Lung (tissue), 12 donors: ENCODE measurements around the gene EXOC7. TPM values are rescaled to one million over a fixed set of nuclear protein-coding genes. Genes with fewer than 3 reads are reported as not detected.

Experiments used
- ATAC-seq: fragments of 200-7000 bp; cut with Tn5 transposase; one replicate; pipeline ENCODE4 v1.9.1; 2020; ENCODE audit warnings: moderate number of reproducible peaks; ENCODE audit not compliant: insufficient read depth, low FRiP score
- DNase-seq, 3 donors: peaks; one replicate each; pipeline ENCODE4 v3.0.0-alpha.2; 2013 to 2017
- H3K27ac ChIP-seq, 2 donors: one replicate each; pipeline ENCODE4 v1.5.1; 2013; ENCODE audit warnings: mild to moderate bottlenecking in 2 of 2, moderate library complexity in 2 of 2, control low read depth in 1 of 2, inconsistent platforms in 1 of 2, low read depth in 1 of 2, low read length in 1 of 2
- H3K27me3 ChIP-seq, 3 donors: one replicate each; pipeline ENCODE4 v1.5.1; 2013; ENCODE audit warnings: low read length in 2 of 3; ENCODE audit not compliant: control insufficient read depth in 3 of 3, insufficient read depth in 3 of 3
- H3K36me3 ChIP-seq, 4 donors: one replicate each; pipeline ENCODE4 v1.5.1; 2013; ENCODE audit warnings: low read length in 4 of 4, mild to moderate bottlenecking in 1 of 4, moderate library complexity in 1 of 4; ENCODE audit not compliant: control insufficient read depth in 4 of 4, insufficient read depth in 4 of 4
- H3K4me1 ChIP-seq, 5 donors: one replicate each; pipeline ENCODE4 v1.5.1; 2013; ENCODE audit warnings: low read length in 5 of 5, mild to moderate bottlenecking in 2 of 5, moderate library complexity in 1 of 5; ENCODE audit not compliant: control insufficient read depth in 5 of 5, insufficient read depth in 5 of 5
- H3K4me3 ChIP-seq: one replicate; pipeline ENCODE4 v1.5.1; 2013; ENCODE audit warnings: mild to moderate bottlenecking, control low read depth, moderate library complexity
- H3K9ac ChIP-seq, 2 donors: one replicate each; pipeline ENCODE4 v1.5.1; 2013; ENCODE audit warnings: low read length in 2 of 2, control low read depth in 1 of 2; ENCODE audit not compliant: insufficient read depth in 1 of 2
- H3K9me3 ChIP-seq, 4 donors: one replicate each; pipeline ENCODE4 v1.5.1; 2013; ENCODE audit warnings: low read length in 3 of 4, mild to moderate bottlenecking in 1 of 4, moderate library complexity in 1 of 4; ENCODE audit not compliant: control insufficient read depth in 4 of 4, insufficient read depth in 3 of 4
- WGBS, 2 donors: extraction: QIAGEN DNeasy Blood & Tissue Kit; methylation state at CpG; one replicate each; pipeline ENCODE4 v1.1.7; 2013; 5-methylcytosine and 5-hydroxymethylcytosine counted together
- polyA plus RNA-seq, 2 donors: library from polyadenylated mRNA; stranded (reverse); fragments of 200-250 nt; gene quantifications; one replicate each; pipeline ENCODE4 v1.2.1, GENCODE V29; 2013
- total RNA-seq, 2 donors: library from RNA; depleted of rRNA in 1 of 2; stranded (reverse); fragments of >200 nt in 1 of 2; gene quantifications; one replicate each; pipeline ENCODE4 v1.2.1, GENCODE V29; 2014 to 2021
- TF ChIP-seq, protein P1 (sequence below): IDR thresholded peaks from 2 replicates; pipeline ENCODE4 v1.5.1; 2012; ENCODE audit warnings: mild to moderate bottlenecking; ENCODE audit errors: control extremely low read depth, extremely low read depth
- donor health status: control.
- donor health status: control.
- donor health status: Bipolar disorder and iron deficiency.
- donor health status: healthy.
- donor health status: DM: yes; HTN: yes; CAD: no.

Gene EXOC7
- total and polyA plus RNA-seq, 4 donors: 49.9 to 111 (median 80.9) TPM

DNA sequence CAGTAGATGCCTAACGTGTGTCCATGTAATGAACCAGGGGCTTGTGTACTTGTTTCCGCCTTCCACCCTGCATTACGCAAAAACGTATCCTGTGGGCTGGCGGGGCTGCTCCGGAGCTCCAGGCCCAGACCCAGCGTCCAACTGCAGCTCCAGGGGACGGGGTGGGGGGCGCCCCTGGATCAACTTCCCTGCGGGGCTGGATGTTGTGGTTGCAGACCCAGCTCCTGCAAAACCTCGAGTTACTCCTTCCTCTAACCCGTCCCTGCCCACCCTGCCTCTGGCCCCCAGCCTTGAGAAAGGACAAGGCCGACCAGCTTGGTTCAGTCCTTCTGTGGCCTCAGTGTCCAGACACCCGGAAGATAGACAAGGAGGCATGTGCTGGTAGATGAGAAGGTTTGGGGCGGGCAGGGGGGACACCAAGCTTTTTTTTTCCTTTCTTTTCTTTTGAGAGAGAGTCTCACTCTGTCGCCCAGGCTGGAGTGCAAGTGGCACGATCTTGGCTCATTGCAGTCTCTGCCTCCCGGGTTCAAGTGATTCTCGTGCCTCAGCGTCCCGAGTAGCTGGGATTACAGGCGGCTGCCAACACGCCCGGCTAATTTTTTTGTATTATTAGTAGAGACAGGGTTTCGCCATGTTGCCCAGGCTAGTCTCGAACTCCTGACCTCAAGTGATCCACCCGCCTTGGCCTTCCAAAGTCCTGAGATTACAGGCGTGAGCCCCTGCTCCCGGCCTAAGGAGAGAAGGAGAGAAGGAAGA is 731 bp upstream of the EXOC7 start:
- H3K9me3 ChIP-seq: no peaks in the 10 kb centered on the region
- no peaks in the 10 kb centered on the region for H3K27me3 ChIP-seq
- TF ChIP-seq, protein P1, sequence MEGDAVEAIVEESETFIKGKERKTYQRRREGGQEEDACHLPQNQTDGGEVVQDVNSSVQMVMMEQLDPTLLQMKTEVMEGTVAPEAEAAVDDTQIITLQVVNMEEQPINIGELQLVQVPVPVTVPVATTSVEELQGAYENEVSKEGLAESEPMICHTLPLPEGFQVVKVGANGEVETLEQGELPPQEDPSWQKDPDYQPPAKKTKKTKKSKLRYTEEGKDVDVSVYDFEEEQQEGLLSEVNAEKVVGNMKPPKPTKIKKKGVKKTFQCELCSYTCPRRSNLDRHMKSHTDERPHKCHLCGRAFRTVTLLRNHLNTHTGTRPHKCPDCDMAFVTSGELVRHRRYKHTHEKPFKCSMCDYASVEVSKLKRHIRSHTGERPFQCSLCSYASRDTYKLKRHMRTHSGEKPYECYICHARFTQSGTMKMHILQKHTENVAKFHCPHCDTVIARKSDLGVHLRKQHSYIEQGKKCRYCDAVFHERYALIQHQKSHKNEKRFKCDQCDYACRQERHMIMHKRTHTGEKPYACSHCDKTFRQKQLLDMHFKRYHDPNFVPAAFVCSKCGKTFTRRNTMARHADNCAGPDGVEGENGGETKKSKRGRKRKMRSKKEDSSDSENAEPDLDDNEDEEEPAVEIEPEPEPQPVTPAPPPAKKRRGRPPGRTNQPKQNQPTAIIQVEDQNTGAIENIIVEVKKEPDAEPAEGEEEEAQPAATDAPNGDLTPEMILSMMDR: no peak
- DNase-seq: no peak
- WGBS, 2 donors: 66 to 81% methylated on average over 29 of the region's 29 CpGs
- no peak for ATAC-seq
- peak overlapping the region in 1 of 2 donors; percentile 94 for H3K9ac ChIP-seq
- peak overlapping the region; percentile 58 to 87 for H3K27ac ChIP-seq
- H3K4me1 ChIP-seq: peaks cover 0 to 15% (median 9%) of the 10 kb centered on the region in 5 donors
- peak overlapping the region; percentile 75 for H3K4me3 ChIP-seq
- peaks cover 3 to 26% (median 16%) of the 10 kb centered on the region in 4 donors for H3K36me3 ChIP-seq

DNA sequence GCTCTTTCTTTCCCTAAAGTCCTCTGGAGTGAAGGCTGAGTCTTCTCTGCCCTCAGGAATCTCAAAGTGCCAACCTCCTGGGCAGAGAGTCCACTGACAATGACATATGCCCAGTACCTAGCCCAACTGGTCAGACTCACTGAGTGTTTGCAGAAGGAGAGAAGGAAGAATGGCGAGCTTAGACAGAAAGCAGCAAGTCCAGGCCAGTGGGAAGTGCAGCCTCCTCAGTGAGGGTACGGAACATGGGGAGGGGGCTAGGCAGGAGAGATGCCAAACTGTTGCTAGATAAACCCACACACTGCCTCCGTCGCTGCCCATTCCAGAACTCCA is 678 bp downstream of the EXOC7 start:
- 0 to 2% methylated on average over 4 of the region's 4 CpGs for WGBS, 2 donors
- TF ChIP-seq, protein P1: no peak
- peaks cover 0 to 15% (median 9%) of the 10 kb centered on the region in 5 donors for H3K4me1 ChIP-seq
- DNase-seq (no peak), ATAC-seq (no peak)
- H3K9me3 ChIP-seq: no peaks in the 10 kb centered on the region
- peaks cover 3 to 30% (median 18%) of the 10 kb centered on the region in 4 donors for H3K36me3 ChIP-seq
- H3K27me3 ChIP-seq: no peaks in the 10 kb centered on the region
- H3K9ac ChIP-seq: peak overlapping the region; percentile 69 to 87
- peak overlapping the region; percentile 75 for H3K4me3 ChIP-seq
- peak overlapping the region; percentile 51 to 71 for H3K27ac ChIP-seq

DNA sequence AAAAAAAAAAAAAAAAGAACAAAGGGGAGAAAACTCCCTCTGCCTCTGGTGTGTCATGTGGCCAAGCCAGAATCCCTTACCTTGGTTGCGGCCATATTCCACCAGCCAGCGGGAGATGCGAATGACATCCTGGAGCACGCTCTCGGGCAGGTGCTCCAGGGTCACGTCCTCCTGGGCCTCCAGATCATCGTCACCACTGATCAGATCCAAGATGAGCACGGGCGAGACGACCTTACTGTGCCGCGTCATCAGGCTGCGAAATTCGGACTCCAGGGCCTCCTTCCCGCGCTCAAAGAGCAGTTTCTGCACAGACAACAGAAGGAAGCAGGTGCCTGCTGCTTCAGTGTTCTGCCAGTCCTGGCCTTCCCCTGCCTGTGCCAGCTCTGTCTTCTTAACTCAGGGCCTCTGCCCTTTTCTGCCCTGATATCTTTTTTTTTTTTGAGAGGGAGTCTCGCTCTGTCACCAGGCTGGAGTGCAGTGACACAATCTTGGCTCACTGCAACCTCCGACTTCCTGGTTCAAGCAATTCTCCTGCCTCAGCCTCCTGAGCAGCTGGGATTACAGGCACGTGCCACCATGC is 5.8 kb downstream of the EXOC7 start:
- H3K4me3 ChIP-seq: no peak overlapping the region
- WGBS, 2 donors: 89 to 91% methylated on average over 19 of the region's 19 CpGs
- H3K9me3 ChIP-seq: no peaks in the 10 kb centered on the region
- ATAC-seq (no peak), DNase-seq (no peak)
- no peaks in the 10 kb centered on the region for H3K27me3 ChIP-seq
- peaks cover 0 to 7% (median 4%) of the 10 kb centered on the region in 5 donors for H3K4me1 ChIP-seq
- H3K9ac ChIP-seq: no peak overlapping the region
- TF ChIP-seq, protein P1: no peak
- H3K27ac ChIP-seq: no peak overlapping the region
- H3K36me3 ChIP-seq: peaks cover 12 to 50% (median 42%) of the 10 kb centered on the region in 4 donors
